ENCODE measurements around the gene CST11.

CST11 gene

DNA sequence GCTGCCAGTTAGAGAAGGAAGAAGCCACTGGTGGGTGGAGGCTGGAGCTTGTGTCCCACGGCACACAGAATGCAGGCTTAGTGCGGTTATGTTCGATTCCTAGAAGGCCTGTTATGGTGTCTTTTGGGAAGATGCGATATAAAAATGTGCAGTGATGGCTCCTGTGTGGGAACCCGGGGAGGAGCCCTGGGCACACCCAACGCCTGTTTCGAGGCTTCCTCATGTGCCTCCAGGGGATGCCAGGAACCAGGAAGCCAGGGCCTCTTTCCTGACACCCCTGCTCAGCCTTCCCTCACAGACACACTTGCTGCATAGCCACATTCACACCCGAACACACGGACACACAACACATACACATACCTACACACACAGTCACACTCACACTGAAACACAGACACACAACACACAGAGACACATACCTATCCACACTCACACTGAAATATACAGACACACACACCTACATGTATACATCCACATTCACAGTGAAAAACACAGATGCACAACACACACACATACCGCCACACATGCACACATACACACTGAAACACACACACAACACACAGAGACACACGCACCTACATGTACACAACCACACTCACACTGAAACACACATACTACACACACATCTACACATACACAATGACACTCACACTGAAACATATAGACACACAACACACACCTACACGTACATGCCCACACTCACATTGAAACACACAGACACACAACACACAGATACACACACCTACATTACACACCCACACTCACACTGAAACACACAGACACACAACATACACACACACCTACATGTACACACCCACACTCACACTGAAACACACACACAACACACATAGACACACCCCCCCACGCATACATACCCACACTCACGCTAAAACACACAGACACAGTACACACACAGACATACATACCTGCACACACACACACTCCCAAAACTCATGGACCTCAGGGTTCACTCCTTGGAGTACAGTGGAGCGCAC, 1.2 kb upstream of the CST11 start:
- DNase-seq = no peak

DNA sequence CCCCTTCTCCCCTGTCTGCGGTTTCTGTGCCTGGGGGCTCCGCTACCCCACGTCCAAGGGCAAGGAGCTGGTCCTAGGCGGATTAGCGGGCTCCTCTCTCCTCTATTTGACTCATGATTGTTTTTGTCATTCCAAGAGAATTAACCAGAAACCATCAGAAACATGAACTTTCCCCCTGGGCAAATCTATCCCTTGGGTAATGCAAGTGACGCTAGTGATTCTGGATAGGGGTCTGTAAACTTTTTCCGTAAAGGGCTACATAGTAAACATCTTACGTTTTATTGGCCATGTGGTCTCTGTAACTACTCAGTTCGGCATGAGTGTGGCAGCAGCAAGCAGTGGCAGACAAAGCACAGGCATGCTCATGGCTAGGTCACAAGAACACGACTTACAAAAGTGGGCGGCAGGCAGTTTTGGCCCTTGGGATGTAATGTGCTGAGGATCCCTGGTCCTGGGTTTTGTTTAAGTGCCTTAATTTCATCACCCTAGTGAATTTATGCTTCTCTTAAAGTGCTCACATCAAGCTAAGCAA, 654 bp downstream of the CST11 start:
- no peak for DNase-seq

DNA sequence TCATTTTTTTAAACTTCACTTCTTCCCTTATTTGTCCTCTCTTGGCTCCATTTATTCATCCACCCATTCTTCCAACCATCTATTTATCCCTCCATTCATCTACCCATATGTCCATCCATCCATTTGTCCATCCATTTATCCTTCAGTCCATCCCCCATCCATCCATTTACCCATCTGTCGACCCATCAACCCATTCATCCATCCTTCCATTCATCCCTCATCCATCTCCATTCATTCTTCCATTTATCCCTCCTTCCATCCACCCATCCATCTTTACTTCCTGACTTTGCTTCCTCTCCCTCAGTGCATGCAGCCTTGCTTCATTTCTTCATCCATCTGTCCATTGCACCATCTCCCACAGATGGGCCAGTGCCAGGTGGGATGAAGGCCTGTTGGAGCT, 1.8 kb downstream of the CST11 start:
- DNase-seq = no peak

GRCh38 chr20:23449421-23449820, 3.3 kb downstream of the CST11 start:
- DNase-seq = no peak

- no peak for DNase-seq
Measured at GRCh38 chr20:23448167-23448566, 4.5 kb downstream of the CST11 start.

DNA sequence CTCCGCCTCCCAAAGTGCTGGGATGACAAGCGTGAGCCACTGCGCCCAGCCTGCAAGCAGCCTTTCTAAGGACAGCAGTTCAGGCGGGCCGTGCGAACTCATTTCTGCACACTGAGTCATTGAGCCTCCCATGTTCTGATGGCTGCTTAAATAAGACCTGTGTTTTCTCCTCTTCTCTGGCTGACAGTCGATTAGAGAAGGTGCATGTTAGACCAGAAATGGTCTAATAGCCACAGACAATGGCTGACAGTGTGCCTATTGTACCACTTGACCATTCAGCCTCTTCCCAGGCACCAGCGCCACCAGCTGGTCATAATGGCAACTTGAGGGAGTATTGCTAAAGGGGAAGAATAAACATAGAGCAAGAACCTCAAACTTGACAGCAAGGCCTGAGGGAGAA, 6.2 kb downstream of the CST11 start:
- no peak for DNase-seq

DNA sequence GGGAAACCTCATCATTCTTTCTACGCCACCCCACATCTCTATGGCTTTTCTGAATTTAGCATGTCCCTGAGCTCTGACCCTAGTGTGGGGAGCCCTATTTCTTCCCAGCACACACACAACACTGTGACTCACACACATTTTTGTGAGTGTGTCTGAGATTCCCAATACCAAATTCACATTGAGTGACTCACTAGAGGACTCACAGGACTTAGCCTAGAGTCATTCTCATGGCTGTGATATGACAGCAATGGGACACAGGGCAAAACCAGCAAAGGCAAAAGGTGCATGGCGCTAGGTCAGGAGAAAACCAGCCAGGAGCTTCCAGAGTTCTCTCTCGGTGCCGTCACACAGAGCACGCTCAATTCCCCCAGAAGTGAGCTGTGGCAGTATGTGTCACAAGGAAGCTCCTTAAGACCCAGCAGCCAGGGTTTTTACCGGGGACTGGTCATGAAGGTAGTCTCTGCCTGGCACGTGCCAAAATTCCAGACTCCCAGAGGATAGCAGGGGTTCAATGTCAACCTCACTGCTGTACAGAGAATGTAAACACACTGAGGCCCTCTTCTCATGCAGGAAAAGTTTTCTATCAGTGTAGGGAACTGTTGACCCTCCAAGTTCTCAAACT, 7.0 kb downstream of the CST11 start:
- DNase-seq = no peak

DNA sequence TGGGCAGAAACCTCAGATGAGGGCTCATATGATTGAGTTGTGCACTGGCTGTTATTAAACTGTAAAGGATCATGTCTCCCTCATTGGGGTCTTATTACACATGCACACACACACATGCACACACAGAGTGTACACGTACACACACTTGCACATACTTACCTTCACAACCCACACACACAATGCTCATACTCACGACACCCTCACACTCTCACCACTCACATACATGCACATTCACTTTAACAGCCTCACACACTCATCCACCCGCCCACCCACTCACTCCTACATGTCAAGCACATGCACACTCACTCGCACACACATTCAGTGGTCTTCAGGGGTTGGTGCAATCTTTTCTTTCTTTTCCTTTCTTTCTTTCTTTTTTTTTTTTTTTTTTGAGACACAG, 7.8 kb downstream of the CST11 start:
- no peak for DNase-seq

DNA sequence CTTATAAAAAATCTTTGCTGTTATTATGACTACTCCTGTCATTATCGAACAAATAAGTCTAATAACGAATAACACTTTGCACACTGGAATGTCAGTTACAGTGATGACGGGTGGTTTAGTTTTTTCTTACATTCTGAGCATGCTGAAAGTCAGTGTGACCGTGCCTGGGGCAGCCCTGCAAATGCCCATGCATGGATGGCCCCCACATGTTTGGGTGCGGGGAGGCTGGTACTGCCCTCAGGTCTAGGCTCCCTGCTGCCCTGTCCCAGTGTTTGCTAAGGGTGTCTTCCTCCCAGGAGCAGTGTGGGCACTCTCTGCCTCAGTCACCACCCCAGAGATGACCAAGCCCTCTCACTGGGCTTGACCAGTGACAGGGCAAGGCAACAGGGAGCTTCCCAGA, 10.2 kb downstream of the CST11 start:
- no peak for DNase-seq

GRCh38 chr20:23441850-23442313, 10.8 kb downstream of the CST11 start:
- DNase-seq = peak; percentile 23

DNA sequence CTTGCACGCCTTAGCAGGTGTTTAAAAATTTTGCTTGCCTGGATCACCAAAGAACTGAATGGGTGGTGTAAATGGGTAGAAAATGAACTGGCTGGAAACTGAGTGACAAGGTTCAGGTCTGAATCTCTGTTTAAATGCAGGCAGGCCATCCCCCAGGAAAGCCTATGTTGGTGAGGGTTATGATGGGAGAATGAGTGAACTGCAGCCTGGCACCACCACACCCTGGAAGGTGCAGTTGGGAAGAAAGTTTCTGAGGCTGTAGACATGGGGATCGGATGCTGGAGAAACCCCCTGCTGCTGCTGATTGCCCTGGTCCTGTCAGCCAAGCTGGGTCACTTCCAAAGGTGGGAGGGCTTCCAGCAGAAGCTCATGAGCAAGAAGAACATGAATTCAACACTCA, 12.7 kb downstream of the CST11 start:
- no peak for DNase-seq

DNA sequence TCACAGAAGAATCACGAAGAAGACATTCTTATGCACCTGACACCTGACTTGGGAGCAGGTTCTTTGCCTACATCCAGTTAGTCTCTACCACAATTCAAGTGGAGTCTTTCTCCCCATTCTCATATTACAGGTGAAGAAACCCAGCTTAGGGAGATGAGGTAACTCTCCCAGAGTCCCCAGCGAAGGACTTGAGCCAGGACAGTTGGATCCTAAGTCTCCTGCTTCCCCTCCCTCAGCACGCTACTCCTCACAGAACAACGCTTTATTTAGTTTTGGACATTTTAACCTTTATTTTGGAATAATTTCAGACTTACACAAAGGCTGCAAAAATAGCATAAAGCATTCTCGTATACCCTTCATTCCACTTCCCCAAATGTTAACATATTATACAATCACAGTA, 14.0 kb downstream of the CST11 start:
- no peak for DNase-seq

GRCh38 chr20:23437126-23437899, 15.4 kb downstream of the CST11 start:
- DNase-seq = no peak

GRCh38 chr20:23436681-23437080, 16.0 kb downstream of the CST11 start:
- DNase-seq = no peak

- DNase-seq = no peak
Measured at GRCh38 chr20:23435626-23436539, 16.8 kb downstream of the CST11 start.

DNA sequence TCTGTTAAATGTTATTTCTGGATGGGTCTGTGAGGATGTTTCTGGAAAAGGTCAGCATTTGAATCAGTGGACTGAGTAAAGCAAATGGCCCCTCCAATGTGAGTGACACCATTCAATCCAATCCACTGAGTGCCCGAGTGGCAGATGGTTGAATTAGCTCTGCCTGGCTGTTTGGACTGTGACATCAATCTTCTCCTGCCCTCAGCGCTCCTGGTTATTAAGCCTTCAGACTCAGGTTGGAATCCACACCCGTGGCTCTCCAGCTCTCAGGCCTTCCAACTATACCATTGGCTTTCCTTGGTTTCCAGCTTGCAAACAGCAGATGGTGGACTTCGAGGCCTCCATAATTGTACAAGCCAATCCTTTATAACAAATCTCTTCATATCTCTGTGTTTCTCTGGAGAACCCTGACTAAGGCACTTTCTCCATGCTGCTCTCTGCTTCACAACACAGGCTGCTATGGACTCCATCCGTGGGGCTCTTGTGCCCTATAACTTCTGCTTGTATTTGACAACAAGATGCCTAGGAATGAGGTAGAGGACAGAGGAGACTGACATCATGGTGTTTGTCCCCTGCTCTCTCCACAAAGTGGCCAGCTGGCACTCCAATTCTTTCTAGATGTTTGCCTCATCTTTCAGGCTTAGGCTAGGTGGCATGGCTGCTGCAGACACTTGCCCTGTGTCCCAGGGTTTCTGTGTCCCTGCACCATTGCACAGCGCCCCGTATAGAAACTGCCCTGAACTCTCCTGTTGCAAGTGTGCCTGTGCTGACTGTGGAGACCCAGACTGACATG, 18.0 kb downstream of the CST11 start:
- DNase-seq = no peak

- no peak for DNase-seq
Measured at GRCh38 chr20:23433628-23434027, 19.0 kb downstream of the CST11 start.

DNA sequence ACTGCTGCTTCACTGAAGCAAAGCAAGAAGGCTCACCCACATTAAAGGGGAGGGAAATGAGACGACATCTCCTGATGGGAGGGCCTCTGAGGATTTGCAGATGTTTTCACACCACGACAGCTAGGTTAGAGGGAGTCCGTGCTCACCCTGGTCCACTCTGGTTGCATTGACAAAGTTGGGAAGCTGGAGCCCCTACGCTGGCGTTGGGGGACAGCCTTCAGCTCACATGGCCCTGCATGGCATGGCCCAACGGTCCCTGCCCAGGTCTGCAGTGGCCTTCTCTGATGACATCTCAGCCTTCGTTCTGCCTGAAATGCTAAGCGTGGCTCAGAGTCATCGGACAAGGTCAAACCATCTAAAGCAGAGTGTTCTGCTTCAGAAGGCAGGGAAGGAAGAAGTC, 27.5 kb downstream of the CST11 start:
- no peak for DNase-seq

GRCh38 chr20:23420943-23421931, 31.4 kb downstream of the CST11 start, which contains the start of gene NAPB:
TSS of gene NAPB (minus strand) at chr20:23421488. CDS start at chr20:23421402, 86 bp downstream.
- DNase-seq = peak; percentile 90

All from central memory CD4-positive, alpha-beta T cell (primary cell).